Stimulated activated CD4-positive, alpha-beta T cell treated with anti-CD3 and anti-CD28 coated beads, Interleukin-1b, Interleukin-23, amount 100 ng/mL, for 1 hour (primary cell): ENCODE data around the gene ZMPSTE24.

Experiments
- DNase-seq, 2 donors: peaks; one replicate each; pipeline ENCODE4 v3.0.0-alpha.2; 2020; ENCODE audit warnings: low read depth in 2 of 2

Gene ZMPSTE24

GRCh38 chr1:40264354-40264781 is 6.3 kb downstream of the ZMPSTE24 start:
- no peak for DNase-seq

DNA sequence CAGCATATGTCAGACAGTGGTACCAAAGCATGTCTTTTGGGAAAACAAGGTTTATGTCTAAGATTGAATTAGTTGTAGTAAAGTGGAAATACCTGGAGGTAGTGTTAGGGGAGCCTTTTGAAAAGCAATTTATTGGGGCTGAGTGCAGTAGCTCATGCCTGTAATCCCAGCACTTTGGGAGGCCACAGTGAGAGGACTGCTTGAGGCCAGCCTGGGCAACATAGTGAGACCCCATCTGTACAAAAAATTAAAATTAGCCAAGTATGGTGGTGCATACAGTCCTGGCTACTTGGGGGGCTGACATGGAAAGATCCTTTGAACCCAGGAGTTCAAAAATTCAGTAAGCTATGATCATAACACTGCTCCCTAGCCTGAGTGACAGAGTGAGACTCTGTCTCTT is 7.3 kb downstream of the ZMPSTE24 start:
- DNase-seq = no peak

GRCh38 chr1:40265919-40266318 is 7.9 kb downstream of the ZMPSTE24 start:
- DNase-seq = no peak

DNA sequence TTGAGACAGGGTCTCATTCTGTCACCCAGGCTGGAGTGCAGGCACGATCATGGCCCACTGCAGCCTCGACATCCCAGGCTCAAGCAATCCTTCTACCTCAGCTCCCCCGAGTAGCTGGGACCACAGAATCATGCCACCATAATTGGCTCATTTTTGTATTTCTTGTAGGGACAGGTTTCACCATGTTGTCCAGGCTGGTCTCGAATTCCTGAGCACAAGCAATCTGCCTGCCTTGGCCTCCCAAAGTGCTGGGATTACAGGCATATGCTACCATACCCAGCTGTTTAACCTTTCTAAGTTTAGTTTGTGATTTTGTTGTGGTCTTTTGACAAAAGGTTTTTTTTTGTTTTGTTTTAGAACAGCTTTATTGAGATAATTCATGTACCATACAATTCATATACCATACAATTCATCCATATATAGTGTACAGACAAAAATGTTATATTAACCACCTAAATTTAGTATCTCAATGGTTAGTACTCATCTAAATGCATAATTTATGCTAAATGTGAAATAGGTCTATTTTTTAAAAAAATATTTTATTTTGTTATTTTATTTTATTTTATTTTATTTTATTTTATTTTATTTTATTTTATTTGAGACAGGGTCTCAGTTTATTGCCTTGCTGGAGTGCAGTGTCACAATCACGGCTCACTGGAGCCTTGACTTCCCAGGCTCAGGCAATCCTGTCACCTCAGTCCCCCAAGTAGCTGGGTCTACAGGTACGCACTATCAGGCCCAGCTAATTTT is 8.9 kb downstream of the ZMPSTE24 start:
- no peak for DNase-seq

GRCh38 chr1:40267767-40268187 is 9.7 kb downstream of the ZMPSTE24 start:
- DNase-seq = no peak

DNA sequence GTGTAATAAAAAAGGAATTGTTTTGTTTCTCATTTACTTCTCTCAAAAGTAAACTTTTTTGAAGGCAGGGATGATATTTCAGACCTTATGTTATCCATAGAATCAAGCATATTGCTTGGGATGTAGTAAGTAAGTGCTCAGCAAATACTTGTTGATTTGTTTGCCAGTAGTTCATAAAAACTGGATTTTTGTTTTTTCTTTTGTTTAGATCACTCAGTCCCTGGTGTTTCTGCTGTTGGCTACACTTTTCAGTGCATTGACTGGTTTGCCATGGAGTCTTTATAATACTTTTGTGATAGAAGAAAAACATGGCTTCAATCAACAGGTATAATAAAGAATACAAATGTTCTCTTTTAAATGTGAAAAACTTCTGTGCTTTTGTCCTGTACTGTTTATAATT is 10.2 kb downstream of the ZMPSTE24 start:
- no peak for DNase-seq

DNA sequence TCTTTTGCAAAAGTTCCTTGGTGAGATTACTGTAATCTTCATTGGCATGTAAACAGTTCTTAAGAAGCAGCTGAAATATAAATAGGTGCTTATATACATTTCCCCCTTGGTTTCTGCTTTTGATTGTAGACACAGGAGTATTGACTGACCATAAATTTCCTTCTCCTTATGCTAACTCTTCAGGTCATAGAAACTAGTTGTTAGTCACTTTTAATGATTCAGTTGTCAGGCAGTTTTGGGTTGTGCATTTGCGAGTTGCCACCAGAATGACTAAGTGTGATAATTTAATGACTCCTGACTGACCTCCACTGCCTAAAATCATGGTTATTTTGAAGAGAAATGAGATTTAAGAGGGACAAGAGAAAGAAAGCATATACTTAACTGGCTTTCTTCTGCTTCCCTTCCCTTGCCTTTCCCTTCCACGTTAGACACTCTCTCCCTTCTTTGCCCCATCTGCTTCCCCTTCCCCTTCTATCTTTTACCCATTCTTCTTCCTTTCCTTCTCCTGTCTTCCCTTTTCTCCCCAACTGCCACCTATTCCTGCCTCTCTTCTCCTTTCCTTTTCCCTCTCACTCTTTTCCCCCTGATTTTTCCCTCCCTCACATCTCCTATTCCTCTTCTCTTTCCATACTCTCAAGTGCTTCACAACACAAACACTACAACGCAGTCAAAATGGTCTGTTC is 12.3 kb downstream of the ZMPSTE24 start:
- no peak for DNase-seq

DNA sequence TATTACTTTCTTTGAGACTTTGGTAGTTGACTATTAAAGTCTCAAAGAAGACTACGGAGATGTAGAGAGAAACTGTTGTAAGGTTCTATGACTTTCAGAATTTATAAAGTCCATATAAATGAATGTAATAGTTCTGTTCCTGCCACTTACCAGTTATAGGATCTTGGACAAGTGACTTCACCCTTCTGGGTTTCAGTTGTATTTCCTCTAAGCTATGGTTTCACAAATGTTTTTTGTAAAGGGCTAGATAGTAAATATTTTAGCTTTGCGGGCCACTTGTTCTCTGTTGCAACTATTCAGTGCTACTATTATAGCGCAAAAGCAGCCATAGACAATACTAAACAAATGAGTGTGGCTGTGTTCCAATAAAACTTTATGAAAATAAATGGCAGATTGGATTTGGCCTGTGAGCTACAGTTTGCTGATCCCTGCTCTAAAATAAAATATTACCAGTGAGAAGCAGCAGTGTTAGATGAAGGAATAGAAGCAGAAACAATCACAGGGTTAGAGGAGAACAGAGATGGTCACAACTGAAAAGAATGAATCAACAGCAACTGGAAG is 14.7 kb downstream of the ZMPSTE24 start:
- no peak for DNase-seq

GRCh38 chr1:40273547-40274166 is 15.6 kb downstream of the ZMPSTE24 start:
- DNase-seq = no peak

- no peak for DNase-seq
Measured at GRCh38 chr1:40274331-40274730, 16.3 kb downstream of the ZMPSTE24 start.

- DNase-seq = no peak
Measured at GRCh38 chr1:40276122-40276521, 18.1 kb downstream of the ZMPSTE24 start.

- DNase-seq = no peak
Measured at GRCh38 chr1:40281853-40282252, 23.8 kb downstream of the ZMPSTE24 start.

DNA sequence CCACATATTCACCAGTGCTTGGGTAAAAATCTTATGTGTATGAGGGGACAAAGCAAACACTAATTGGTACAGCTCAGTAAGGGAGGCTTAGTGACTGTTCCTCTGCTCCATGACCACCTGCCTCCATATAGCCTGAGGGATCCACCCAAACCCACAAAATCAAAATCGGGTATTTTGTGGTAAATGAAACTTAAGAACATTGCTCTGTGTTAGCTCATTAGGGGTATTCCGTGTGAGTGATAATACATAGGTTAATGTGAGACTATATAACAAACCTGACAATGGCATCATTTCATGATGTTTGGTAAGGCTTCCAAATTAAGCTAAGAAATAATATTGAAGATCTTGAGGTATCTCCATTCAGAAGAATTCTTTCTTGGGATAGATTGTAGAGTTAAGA is 33.3 kb downstream of the ZMPSTE24 start:
- DNase-seq = no peak

DNA sequence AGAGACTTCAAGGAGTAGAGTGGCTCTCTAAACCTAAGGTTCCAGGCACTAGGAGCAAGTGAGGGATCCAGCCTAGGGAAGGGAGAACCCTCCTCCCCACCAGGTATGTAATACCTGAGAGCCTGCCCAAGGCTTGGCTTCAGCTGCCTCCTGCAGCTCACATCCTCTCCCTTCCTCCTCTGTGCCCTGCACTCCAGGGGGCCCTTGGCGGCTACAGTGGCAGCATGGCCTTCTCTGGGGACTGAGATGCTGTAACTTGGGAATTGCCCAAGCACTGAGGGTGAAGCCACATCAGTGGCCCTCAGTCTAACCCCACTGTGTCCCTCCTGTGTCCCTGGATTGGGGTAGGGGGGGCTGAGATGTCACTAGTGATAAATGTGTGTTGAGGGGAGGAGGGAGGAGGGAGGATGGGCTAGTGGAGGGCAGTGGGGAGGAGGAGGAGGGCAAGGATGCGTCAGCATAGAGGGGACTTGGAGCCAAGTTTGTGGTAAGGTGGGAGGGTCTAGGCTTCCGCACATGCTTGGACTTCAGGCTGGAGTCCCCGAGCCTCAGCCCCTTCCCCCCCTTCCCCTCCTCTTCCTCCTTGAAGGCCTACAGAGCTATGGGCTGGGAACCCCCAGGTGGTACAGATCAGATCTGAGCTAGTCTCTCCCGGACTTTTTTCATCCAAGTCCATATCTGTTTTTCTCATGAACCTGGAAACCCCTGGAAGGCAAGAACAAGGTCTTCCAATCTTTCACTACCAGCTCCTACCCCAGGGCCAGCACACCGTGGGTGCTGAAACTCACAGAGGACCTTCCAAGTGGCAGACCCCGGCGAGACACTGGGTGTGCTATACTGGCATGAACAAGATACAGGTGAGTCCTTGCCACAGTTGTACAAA is 41.6 kb downstream of the ZMPSTE24 start:
- DNase-seq = no peak

- DNase-seq = no peak
Measured at GRCh38 chr1:40300249-40300567, 42.2 kb downstream of the ZMPSTE24 start.

DNA sequence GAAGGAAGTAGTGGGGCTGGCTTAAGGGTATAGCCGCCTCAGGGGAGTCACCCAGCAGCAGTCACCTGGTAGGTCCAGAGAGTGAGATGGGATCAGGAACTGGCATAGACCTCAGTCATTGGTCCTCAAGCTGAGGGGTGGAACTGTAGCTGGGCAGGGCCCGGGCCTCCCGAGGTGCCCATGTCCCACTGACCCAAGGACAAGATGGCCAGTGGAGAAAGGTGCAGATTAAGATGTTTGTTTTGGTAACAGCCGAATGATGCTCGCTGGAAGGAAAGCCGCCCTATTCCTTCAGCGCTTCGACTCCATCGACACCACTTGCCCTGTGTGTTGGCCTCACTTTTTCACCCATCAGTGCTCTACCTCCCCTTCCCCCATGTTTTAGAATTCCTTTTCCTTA is 42.6 kb downstream of the ZMPSTE24 start:
- DNase-seq = no peak

DNA sequence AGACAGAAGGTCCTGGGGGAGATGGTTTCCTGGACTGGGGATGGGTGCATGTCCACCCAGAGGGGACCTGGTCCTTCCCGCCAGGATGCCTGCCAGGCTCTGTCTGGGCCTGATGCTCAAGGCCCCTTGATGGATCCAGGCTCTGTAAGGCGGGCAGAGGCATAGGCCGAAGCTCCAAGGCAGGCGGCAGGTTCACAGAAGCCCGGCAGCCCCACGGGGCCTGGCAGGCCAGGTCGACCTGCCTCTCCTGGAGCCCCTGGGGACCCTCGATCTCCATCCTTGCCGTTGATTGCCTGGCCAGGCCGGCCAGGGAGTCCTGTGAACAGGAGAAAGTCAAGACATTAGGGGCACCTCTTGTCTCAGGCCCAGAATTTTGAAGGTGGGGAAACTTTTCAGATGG is 43.0 kb downstream of the ZMPSTE24 start:
- DNase-seq = no peak

DNA sequence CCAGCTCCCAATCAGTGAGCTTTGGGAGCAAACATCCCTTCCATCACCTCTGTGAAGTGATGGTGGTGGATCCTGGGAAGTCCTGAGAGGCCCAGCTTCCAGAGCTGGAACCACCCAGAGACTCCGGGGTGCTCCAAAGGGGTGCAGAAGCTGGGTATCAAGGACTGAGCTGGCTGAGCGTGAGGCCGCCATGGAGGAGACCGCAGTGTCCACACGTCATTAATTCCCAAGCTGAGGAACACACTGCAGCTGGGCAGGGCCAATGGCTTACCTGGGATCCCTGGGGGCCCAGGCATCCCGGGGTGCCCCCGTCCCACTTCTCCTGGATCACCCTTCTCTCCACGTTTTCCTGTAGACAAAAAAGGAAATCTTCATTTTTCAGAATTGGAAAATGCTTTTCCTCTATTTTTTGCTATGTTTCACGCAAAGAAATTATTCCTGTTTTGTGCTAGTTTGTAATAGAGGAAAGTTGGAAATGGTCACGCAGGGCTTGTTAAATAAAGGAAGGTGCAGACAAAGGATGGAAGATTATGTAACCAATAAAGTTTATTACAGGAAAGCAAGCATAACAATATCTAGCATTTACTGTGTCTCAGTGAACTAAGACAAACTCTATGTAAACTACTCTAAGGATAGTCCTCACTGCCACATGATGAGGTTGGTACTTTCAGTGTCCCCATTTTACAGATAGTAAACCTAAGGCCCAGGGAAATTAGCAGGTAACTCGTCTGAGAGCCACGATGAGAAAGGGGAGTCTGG is 43.7 kb downstream of the ZMPSTE24 start:
- DNase-seq = no peak

DNA sequence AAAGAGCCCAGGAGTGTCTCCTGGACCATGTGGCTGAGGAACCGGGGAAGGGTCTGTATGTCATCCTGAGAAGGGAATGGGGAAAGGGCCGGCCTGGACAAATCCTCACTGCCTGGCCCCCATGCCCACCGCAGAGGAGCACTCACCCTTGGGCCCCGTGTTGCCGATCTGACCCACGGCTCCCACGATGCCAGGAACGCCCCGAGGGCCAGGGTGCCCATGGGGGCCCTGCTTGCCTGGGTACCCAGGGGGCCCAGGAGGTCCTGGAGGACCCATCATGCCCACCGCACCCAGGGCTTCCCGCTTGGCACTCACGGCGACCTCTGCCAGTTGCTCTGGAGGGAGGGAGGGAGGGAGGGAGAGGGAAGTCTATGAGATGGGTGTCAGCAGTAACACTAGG is 44.4 kb downstream of the ZMPSTE24 start:
- no peak for DNase-seq

DNA sequence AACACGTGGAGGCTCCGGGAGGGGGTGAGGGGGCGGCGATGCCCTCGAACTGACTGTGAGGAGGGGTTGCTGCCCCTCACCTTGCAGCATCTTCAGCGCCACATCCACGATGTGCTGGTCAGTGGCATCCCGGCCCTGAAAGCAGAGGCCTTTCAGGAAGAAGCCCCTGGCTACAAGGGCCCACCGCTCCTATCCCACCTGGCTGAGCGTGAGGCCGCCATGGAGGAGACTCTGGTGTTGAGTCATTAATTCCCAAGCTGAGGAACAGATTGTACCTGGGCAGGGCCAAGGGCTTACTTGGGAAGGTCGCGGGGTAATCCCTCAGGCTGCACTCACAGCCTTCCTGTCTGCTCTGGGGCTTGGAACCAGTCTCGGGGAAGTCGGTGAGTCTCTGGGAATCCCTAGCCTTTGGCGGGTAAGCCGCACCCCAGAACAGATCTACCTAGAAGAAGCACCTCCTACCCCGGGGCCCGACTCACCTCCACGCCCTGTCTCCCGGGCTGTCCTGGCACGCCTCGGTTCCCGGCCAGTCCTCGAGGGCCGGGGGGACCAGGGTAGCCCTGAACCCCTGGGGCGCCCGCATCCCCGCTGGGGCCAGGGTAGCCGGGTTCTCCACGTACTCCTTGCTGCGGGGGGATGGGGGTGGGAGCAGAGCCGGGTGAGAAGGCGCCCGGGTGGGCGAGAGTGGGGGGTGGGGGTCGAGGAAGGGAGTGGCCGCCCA is 45.2 kb downstream of the ZMPSTE24 start:
- DNase-seq = no peak
